DMS53 treated with DMSO at 0.1 percent for 48 hours (cell line): ENCODE data around the gene RMI1.
A peak's percentile ranks its signal among the peaks of the same experiment; 100 is the strongest.

Experiments used
- DNase-seq: peaks from one replicate; lab custom pipeline; 2025; ENCODE audit not compliant: unreplicated experiment; lab: John Stamatoyannopoulos, UW

The RMI1 gene

DNA sequence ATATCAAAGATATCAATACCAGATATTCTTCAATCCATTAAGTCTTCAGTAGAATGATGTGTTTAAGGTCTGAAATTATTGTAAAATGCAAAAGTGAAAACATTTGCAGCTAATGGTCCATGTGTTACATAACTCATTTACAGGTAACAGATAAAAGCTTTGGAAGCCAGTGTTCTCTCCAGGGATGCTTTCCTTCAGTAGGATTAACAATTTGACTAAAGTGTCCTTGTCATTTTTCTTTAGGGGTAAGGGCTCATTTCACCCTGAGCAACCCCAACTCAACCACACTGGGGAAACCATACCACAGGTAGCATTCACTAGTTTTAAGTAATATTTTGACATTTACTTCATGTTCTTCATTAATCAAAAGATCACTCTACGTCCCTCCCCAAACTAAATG is 13.5 kb upstream of the RMI1 start:
- DNase-seq, result no peak

- DNase-seq, result no peak
Observed at GRCh38 chr9:83969602-83970001, 11.0 kb upstream of the RMI1 start.

- DNase-seq, result no peak
Observed at GRCh38 chr9:83971485-83971884, 9.1 kb upstream of the RMI1 start.

DNA sequence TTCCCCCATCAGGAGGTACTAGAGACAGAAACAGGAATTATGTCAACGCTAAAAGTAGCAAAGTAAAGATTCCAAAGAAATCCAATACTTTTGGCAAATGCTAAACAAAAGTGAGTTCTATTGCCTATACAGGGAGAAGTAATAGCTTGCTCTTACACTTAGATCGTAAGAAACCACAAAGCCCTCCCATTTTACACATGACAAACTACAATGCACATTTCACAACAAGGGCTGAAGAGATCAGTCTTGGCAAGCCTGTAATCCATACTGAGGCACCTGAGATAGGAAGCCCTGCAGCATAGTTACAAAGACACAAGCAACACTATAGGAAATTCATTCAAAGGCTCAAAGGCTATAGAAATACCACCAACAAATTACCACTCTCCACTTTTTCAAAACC is 8.3 kb upstream of the RMI1 start:
- no peak for DNase-seq

DNA sequence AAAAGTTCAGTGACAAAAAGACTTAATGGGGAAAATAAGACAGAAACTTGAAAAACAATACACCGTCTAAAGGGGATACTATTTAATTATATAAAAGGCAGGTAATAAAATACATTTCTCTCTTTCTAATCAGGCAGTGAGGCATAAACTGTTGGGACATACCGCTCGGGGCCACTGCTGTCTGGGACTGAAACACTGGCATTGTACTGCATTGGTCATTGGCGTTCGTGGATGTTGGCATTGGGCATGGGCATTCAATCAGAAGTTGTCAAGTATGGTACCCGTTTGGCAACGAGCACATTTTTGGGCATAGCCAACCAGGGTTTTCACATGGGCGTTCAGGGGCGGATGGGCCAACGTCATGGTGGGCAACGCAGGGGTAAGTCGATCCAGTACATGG is 5.3 kb upstream of the RMI1 start:
- no peak for DNase-seq

GRCh38 chr9:83976372-83976771 is 4.2 kb upstream of the RMI1 start:
- no peak for DNase-seq

GRCh38 chr9:83977196-83977595 is 3.4 kb upstream of the RMI1 start:
- DNase-seq, result no peak

- peak; percentile 42 for DNase-seq
Observed at GRCh38 chr9:83978992-83979811, 1.4 kb upstream of the RMI1 start.

DNA sequence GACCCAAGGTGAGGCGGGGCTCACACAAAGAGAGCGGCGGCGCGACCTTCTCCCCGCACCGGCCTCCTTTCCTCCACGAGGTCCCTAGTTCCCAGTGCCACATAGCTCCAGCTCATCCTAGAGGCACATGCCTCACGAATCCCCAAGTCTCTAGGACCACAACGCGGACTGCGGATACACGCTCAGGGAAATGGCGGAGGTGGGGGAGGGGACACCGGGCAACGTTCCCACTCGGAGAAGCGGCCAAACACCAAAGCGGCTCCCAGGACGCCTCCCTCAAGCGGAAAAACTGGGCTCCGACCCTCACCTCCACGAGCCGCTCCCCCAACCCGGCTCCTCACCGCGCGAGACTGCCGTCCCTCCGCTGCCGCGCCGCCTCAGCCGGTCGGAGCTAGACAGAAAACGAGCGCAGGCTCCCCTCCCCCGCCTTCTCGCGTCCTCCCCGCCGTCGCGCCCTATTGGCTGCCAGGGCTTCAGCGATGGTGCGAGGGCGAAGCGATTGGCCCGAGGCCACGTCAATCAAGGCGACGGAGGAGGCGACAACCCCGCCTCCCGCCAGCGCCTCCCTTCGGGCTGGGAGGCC is 702 bp upstream of the RMI1 start, which contains the start of gene HNRNPK:
Gene HNRNPK (minus strand): TSS at position 404 of the 583 bp plus-strand sequence. CDS start 1,963 bp downstream, outside the sequence.
- DNase-seq, result peak; percentile 87

- DNase-seq, result no peak
Observed at GRCh38 chr9:83981126-83981871, 694 bp downstream of the RMI1 start.

- DNase-seq, result no peak
Observed at GRCh38 chr9:83986195-83986594, 5.6 kb downstream of the RMI1 start.

DNA sequence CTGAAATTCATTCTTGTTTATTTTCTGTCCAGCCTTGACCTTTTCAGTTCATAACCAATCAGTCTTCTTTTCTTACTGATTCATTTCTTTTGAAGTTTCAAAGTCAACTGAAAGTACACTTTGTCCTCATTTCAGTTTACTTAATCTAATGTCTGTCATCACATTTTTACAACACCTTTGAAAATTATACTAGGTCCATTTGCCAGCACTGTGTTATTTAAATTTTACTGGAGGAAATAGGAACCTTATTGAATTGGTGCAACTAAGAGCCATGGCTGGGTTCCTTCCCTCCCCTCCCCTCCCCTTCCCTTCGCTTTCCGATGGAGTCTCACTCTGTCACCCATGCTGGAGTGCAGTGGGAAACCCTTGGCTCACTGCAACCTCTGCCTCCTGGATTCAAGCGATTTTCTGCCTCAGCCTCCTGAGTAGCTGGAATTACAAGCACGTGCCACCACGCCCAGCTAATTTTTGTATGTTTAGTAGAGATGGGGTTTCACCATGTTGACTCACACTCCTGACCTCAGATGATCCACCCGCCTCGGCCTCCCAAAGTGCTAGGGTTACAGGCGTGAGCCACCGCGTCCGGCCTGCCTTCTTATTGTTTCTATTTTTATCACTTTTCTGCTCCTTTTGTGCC is 6.3 kb downstream of the RMI1 start:
- no peak for DNase-seq

DNA sequence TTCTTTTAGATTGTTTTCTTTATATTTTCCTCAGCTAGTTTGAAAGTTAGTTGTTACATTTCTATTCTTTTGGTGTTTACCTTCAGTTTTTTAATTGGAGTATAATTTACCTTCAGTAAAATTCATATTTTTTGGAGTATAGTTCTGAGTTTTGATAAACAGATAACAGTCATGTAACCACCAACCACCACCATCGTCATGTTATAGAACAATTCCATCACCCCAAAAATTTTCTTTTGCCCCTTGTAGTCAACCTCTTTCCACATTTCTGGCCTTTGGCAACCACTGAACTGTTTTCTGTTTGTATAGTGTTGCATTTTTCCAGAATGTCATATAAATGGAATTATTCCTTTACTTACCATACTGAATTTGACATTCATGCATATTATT is 6.8 kb downstream of the RMI1 start:
- no peak for DNase-seq

DNA sequence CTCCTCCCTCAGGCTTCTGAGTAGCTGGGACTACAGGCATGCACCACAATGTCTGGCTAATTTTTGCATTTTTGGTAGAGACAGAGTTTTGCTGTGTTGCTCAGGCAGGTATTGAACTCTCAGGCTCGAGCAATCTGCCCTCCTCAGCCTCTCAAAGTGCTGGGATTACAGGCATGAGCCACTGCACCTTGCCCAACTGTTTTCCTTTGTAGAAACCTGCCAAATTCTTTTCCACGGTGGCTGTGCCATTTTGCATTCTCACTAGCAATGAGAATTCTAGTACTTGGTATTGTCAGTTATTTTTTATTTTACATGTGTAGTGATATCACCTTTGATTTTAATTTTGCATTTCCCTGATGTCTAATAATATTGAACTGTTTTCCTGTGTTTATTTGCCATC is 7.8 kb downstream of the RMI1 start:
- DNase-seq, result no peak

DNA sequence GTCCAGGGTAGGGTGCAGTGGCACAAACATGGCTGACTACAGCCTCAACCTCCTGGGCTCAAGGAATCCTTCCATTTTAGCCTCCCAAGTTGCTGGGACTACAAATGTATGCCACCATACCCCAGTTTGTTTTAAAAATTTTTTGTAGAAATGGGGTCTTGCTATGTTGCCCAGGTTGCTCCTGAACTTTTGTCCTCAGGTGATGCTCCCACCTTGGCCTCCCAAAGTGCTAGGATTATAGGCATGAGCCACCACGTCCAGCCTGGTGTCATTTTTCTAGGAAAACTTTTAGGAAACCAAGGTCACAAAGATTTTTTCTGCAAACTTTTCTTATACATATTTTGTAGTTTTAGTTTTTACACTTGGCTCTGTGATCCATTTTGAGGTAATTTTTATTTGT is 10.8 kb downstream of the RMI1 start:
- DNase-seq, result no peak

DNA sequence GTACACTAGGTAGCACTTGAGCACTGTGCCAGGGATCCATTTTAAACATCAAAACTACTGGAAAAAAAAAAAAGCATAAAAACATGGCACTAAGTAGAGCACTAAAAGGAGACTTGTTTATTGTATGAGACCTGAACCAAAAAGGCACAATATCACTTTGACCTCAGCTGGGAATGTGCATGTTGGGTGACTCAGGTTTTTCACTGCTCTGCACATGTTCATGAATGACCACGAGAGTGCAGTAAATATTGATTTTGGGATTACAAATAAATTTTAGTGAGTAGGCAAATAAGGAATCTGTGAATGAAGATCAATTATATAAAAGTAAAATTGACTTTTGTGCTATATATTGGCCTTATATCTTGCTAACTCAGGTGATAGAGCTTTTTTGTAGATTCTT is 11.8 kb downstream of the RMI1 start:
- peak; percentile 34 for DNase-seq

DNA sequence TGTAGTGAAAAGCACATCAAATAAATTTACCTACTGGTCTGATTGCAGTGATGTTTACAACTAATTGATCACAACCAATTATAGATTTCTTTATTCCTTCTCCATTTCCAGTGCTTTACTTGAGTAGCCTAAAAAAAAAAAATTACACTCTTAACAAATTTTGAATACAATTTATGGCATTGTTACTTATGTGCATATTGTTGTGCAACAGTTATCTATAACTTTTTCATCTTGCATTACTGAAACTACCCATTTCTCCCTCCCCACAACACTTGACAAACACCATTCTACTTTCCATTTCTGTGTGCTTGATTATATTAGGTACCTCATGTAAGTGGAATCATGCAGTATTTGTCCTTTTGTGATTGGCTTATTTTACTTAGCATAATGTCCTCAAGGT is 12.3 kb downstream of the RMI1 start:
- DNase-seq, result no peak

DNA sequence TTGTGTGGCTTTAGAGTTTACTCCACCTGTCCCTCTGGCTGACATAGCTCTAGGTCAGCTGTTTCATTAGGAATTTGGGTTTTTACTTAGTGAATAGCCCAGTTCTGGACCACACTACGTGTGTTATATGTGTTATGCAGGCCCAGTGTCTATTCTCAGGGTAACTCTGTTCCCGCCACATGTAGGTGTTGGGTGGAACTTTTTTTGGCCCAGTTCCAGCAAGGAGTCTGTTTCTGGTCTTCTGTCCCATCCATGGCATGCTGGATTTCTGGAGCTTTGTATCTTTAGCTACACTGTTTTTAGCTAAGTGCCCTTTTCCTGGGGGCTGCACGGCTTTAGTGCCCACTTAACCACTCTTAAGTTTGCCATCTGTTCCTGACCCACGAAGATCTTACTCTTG is 15.5 kb downstream of the RMI1 start:
- no peak for DNase-seq

DNA sequence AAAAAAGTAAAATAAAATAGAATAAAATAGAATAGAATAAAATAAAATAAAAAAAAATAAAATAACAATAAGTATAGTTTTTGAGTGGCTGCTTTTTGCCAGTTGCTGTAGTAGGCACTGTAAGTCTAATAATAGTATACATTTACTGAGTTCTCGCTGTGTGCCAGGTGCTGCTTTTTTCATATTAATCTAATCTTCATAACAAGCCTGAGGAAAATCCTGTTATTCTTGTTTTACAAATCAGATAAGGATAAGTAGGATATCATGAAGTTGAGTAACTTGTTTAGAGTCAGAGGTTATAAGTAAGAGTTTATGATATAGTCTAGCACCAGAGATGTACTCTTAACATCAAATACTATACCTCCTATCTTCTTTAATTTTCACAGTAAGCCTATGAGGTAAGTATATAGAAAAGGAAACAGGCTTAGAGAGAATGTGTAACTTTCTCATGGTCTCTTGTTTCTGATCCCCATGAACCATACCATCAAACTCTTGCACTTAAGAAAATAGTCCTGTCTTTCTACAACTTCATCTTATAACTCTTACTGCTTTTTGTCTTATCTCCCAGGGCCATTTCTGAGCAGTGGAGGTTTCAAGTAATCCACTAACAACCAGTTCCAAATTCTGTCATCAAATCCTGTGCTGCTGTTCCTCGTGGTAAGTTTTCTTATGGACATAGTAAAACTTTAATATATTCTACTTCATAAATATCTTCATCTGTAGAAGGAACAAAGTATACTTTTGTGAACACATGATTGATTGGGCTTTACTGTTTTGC is 18.7 kb downstream of the RMI1 start:
- no peak for DNase-seq

DNA sequence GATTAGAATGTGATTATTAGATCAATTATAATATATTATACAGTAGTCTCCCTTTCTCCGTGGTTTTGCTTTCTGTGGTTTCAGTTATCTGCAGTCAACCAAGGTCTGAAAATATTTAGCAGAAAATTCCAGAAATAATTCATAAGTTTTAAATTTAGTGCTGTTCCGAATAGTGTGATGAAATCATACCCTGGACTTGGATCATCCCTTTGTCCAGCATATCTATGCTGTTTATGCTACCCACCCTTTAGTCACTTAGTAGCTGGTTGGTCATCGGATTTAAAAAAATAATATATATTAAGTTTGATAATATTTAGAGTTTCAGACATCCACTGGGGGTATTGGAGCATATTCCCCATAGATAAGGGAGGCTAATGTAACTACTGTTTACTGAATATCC is 19.6 kb downstream of the RMI1 start:
- DNase-seq, result no peak

DNA sequence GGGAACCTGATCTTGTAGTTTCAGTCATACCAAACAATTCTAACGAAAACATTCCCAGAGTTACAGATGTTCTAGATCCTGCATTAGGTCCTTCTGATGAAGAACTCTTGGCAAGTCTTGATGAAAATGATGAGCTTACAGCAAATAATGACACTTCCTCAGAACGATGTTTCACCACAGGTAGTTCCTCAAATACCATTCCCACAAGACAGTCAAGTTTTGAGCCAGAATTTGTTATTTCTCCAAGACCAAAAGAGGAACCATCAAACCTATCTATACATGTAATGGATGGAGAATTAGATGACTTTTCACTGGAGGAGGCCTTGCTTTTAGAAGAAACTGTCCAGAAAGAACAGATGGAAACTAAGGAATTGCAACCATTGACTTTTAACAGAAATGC is 21.0 kb downstream of the RMI1 start:
- no peak for DNase-seq
